ENCODE data around the gene EYS. TPM values are rescaled to one million over a fixed set of nuclear protein-coding genes. Genes with fewer than 3 reads are reported as not detected.
"Not testable (repeated sequence)": the region's sequence is repeated elsewhere in the genome, so short reads cannot be mapped to it uniquely, and the experiment has no call there.

The EYS gene
- total RNA-seq, 2 donors from 2014 or later = not detected

- H3K27me3 ChIP-seq (replicated peaks; ENCODE audit: insufficient read depth) = no peaks in the 10 kb centered on the region
- no peak for TF ChIP-seq CTCF (IDR thresholded peaks at IDR 0.05)
- no peak overlapping the region for H3K4me3 ChIP-seq
- DNase-seq (ENCODE audit: low spot score) (no peak), ATAC-seq (ENCODE audit: insufficient number of reproducible peaks, low FRiP score, low read depth) (no peak)
- H3K4me1 ChIP-seq (ENCODE audit: control insufficient read depth in 1 of 2, low read depth in 2 of 2) = no peaks in the 10 kb centered on the region
- no peaks in the 10 kb centered on the region for H3K36me3 ChIP-seq
- H3K9me3 ChIP-seq = no peaks in the 10 kb centered on the region
- no peak overlapping the region for H3K27ac ChIP-seq
Measured at GRCh38 chr6:63742060-63742459, 1965.0 kb downstream of the EYS start.

GRCh38 chr6:63740709-63741108 lies 1966.3 kb downstream of the EYS start:
- no peaks in the 10 kb centered on the region for H3K27me3 ChIP-seq (replicated peaks; ENCODE audit: insufficient read depth)
- no peaks in the 10 kb centered on the region for H3K4me1 ChIP-seq (ENCODE audit: control insufficient read depth in 1 of 2, low read depth in 2 of 2)
- no peak overlapping the region for H3K27ac ChIP-seq
- H3K4me3 ChIP-seq = no peak overlapping the region
- H3K9me3 ChIP-seq = no peaks in the 10 kb centered on the region
- DNase-seq (ENCODE audit: low spot score) (no peak), ATAC-seq (ENCODE audit: insufficient number of reproducible peaks, low FRiP score, low read depth) (no peak)
- no peaks in the 10 kb centered on the region for H3K36me3 ChIP-seq
- TF ChIP-seq CTCF (IDR thresholded peaks at IDR 0.05) = no peak

GRCh38 chr6:63739094-63739687 lies 1967.8 kb downstream of the EYS start:
- ATAC-seq (ENCODE audit: insufficient number of reproducible peaks, low FRiP score, low read depth) (no peak), DNase-seq (ENCODE audit: low spot score) (no peak)
- no peaks in the 10 kb centered on the region for H3K4me1 ChIP-seq (ENCODE audit: control insufficient read depth in 1 of 2, low read depth in 2 of 2)
- H3K36me3 ChIP-seq = no peaks in the 10 kb centered on the region
- no peak for TF ChIP-seq CTCF (IDR thresholded peaks at IDR 0.05)
- no peaks in the 10 kb centered on the region for H3K9me3 ChIP-seq
- H3K27me3 ChIP-seq (replicated peaks; ENCODE audit: insufficient read depth) = no peaks in the 10 kb centered on the region
- H3K4me3 ChIP-seq = no peak overlapping the region
- H3K27ac ChIP-seq = no peak overlapping the region

GRCh38 chr6:63738190-63738589 lies 1968.8 kb downstream of the EYS start:
- not testable (repeated sequence) for DNase-seq (ENCODE audit: low spot score); H3K27ac ChIP-seq; H3K4me3 ChIP-seq; H3K36me3 ChIP-seq; H3K4me1 ChIP-seq (ENCODE audit: control insufficient read depth in 1 of 2, low read depth in 2 of 2); H3K9me3 ChIP-seq; H3K27me3 ChIP-seq (replicated peaks; ENCODE audit: insufficient read depth); ATAC-seq (ENCODE audit: insufficient number of reproducible peaks, low FRiP score, low read depth)

- H3K27ac ChIP-seq = no peak overlapping the region
- no peaks in the 10 kb centered on the region for H3K27me3 ChIP-seq (replicated peaks; ENCODE audit: insufficient read depth)
- H3K4me1 ChIP-seq (ENCODE audit: control insufficient read depth in 1 of 2, low read depth in 2 of 2) = no peaks in the 10 kb centered on the region
- TF ChIP-seq CTCF (IDR thresholded peaks at IDR 0.05) = no peak
- no peak for ATAC-seq (ENCODE audit: insufficient number of reproducible peaks, low FRiP score, low read depth)
- no peak for DNase-seq (ENCODE audit: low spot score)
- no peak overlapping the region for H3K4me3 ChIP-seq
- no peaks in the 10 kb centered on the region for H3K9me3 ChIP-seq
- no peaks in the 10 kb centered on the region for H3K36me3 ChIP-seq
Measured at GRCh38 chr6:63734923-63735322, 1972.1 kb downstream of the EYS start.

GRCh38 chr6:63732336-63732735 lies 1974.7 kb downstream of the EYS start:
- no peak overlapping the region for H3K4me3 ChIP-seq
- H3K4me1 ChIP-seq (ENCODE audit: control insufficient read depth in 1 of 2, low read depth in 2 of 2) = no peaks in the 10 kb centered on the region
- ATAC-seq (ENCODE audit: insufficient number of reproducible peaks, low FRiP score, low read depth) (no peak), DNase-seq (ENCODE audit: low spot score) (no peak)
- H3K9me3 ChIP-seq = no peaks in the 10 kb centered on the region
- no peaks in the 10 kb centered on the region for H3K36me3 ChIP-seq
- H3K27me3 ChIP-seq (replicated peaks; ENCODE audit: insufficient read depth) = no peaks in the 10 kb centered on the region
- H3K27ac ChIP-seq = no peak overlapping the region
- TF ChIP-seq CTCF (IDR thresholded peaks at IDR 0.05) = no peak

Measured in thoracic aorta (tissue), 2 donors.